Adrenal gland (tissue), 5 donors: ENCODE measurements around the gene CBL.

Source experiments
- POLR2A ChIP-seq, 2 donors: fragments of 450-650 bp; IDR thresholded peaks; one replicate each; pipeline ENCODE4 v1.6.1; 2017; ENCODE audit warnings: antibody characterized with exemption in 2 of 2, mild to moderate bottlenecking in 2 of 2, moderate library complexity in 1 of 2
- TF ChIP-seq, protein P1 (sequence below), 6 experiments: fragments of 450-650 bp in 4 of 6; fragments of 200-600 bp in 2 of 6; sonication (generic) in 1 of 6; IDR thresholded peaks; 1 replicate in 5 of 6; 2 replicates in 1 of 6; pipeline versions ENCODE4 v1.5.1 to v1.8.0; 2016 to 2021; ENCODE audit warnings: antibody characterized with exemption in 6 of 6, mild to moderate bottlenecking in 2 of 6, moderate library complexity in 1 of 6
- donor health status: DM: no; HTN: no; CAD: no.

DNA sequence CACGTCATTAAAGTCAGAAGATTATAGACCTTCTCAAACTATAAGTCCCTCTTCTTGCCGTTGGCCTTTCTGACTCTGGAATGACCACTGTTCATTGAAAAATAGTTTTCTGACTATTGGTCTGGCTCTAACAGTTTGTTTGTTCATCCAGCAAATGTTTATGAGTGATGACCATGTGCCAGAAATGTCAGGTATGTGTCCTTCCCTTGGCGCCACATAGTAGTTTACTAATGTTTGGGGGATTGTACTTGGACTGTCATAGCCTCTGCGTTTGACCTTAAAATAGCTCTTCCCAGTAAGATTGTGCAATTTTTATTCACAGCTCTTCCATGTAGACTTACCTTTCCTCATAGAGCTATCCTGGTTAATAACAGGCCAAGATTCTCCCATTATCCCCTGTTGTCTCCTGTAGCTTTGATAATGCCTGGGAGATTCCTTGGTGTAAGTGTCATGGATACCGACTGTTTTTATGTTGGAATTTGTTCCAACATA is 97.1 kb downstream of the CBL start:
- TF ChIP-seq, protein P1, sequence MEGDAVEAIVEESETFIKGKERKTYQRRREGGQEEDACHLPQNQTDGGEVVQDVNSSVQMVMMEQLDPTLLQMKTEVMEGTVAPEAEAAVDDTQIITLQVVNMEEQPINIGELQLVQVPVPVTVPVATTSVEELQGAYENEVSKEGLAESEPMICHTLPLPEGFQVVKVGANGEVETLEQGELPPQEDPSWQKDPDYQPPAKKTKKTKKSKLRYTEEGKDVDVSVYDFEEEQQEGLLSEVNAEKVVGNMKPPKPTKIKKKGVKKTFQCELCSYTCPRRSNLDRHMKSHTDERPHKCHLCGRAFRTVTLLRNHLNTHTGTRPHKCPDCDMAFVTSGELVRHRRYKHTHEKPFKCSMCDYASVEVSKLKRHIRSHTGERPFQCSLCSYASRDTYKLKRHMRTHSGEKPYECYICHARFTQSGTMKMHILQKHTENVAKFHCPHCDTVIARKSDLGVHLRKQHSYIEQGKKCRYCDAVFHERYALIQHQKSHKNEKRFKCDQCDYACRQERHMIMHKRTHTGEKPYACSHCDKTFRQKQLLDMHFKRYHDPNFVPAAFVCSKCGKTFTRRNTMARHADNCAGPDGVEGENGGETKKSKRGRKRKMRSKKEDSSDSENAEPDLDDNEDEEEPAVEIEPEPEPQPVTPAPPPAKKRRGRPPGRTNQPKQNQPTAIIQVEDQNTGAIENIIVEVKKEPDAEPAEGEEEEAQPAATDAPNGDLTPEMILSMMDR (IDR thresholded peaks at IDR 0.05), result no peak
- TF ChIP-seq POLR2A (IDR thresholded peaks at IDR 0.05), result no peak
